Placental pericyte (primary cell): ENCODE results near the gene VCAM1. TPM values are rescaled to one million over a fixed set of nuclear protein-coding genes. Genes with fewer than 3 reads are reported as not detected.

ENCODE experiments used
- total RNA-seq: library from RNA; depleted of rRNA; stranded (reverse); fragments of >200 nt; gene quantifications from 2 replicates; pipeline ENCODE4 v1.2.3, GENCODE V29; 2012

Gene VCAM1, protein sequence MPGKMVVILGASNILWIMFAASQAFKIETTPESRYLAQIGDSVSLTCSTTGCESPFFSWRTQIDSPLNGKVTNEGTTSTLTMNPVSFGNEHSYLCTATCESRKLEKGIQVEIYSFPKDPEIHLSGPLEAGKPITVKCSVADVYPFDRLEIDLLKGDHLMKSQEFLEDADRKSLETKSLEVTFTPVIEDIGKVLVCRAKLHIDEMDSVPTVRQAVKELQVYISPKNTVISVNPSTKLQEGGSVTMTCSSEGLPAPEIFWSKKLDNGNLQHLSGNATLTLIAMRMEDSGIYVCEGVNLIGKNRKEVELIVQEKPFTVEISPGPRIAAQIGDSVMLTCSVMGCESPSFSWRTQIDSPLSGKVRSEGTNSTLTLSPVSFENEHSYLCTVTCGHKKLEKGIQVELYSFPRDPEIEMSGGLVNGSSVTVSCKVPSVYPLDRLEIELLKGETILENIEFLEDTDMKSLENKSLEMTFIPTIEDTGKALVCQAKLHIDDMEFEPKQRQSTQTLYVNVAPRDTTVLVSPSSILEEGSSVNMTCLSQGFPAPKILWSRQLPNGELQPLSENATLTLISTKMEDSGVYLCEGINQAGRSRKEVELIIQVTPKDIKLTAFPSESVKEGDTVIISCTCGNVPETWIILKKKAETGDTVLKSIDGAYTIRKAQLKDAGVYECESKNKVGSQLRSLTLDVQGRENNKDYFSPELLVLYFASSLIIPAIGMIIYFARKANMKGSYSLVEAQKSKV
- total RNA-seq, result 33.8 and 113 TPM in 2 replicates

DNA sequence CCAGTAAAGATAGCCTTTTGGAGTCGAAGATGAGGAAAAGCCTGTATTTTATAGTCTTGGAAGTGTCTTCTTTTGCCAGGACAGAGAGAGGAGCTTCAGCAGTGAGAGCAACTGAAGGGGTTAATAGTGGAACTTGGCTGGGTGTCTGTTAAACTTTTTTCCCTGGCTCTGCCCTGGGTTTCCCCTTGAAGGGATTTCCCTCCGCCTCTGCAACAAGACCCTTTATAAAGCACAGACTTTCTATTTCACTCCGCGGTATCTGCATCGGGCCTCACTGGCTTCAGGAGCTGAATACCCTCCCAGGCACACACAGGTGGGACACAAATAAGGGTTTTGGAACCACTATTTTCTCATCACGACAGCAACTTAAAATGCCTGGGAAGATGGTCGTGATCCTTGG is at the start of gene VCAM1:
Gene VCAM1, plus strand, starts transcription at position 253 of the 400 bp plus-strand sequence. Its CDS starts 119 bp downstream, at position 372.

Other genes starting within 250 kb of the VCAM1 start
- gene GPR88, start 181.6 kb upstream of the VCAM1 start, total RNA-seq, result not detected in 2 replicates
- 9.0 and 34.2 TPM in 2 replicates for gene EXTL2, start 175.1 kb downstream of the VCAM1 start, total RNA-seq
- 72.9 and 131 TPM in 2 replicates for gene SLC30A7, start 176.3 kb downstream of the VCAM1 start, total RNA-seq